GM23338 (cell line): ENCODE measurements around the gene DIO1. TPM values are rescaled to one million over a fixed set of nuclear protein-coding genes. Genes with fewer than 3 reads are reported as not detected.

Source experiments
- ATAC-seq: fragments of 200-7000 bp; cut with Tn5 transposase; 3 replicates; pipeline ENCODE4 v1.9.1; 2020
- DNase-seq: peaks from one replicate; pipeline ENCODE4 v3.0.0-alpha.2; 2015; ENCODE audit warnings: low spot score
- H2AFZ ChIP-seq: fragments of 200-600 bp; sonication (generic); 2 replicates; pipeline ENCODE4 v1.8.0; 2016; ENCODE audit warnings: antibody characterized with exemption, mild to moderate bottlenecking, moderate library complexity
- H3F3A ChIP-seq: fragments of 200-600 bp; sonication (generic); replicated peaks from 2 replicates; pipeline ENCODE4 v1.8.0; 2017; ENCODE audit warnings: antibody characterized with exemption, mixed run types, low read depth
- H3K27ac ChIP-seq: fragments of 200-600 bp; sonication (generic); 2 replicates; pipeline ENCODE4 v1.6.1; 2016; ENCODE audit warnings: low read depth
- H3K27me3 ChIP-seq: fragments of 200-600 bp; sonication (generic); 2 replicates; pipeline ENCODE4 v1.8.0; 2016; ENCODE audit warnings: mild to moderate bottlenecking, mixed run types, moderate library complexity; ENCODE audit not compliant: insufficient read depth
- H3K36me3 ChIP-seq: fragments of 200-600 bp; sonication (generic); 2 replicates; pipeline ENCODE4 v1.8.0; 2016; ENCODE audit warnings: mild to moderate bottlenecking; ENCODE audit not compliant: insufficient read depth
- H3K4me1 ChIP-seq: fragments of 200-600 bp; sonication (generic); 2 replicates; pipeline ENCODE4 v1.8.0; 2016; ENCODE audit warnings: mild to moderate bottlenecking, moderate library complexity; ENCODE audit not compliant: insufficient read depth
- H3K4me2 ChIP-seq: fragments of 200-600 bp; sonication (generic); 2 replicates; pipeline ENCODE4 v1.7.1; 2017; ENCODE audit warnings: mixed run types
- H3K4me3 ChIP-seq: fragments of 200-600 bp; sonication (generic); 2 replicates; pipeline ENCODE4 v1.6.1; 2016; ENCODE audit warnings: mixed run types
- H3K79me2 ChIP-seq: fragments of 200-600 bp; sonication (generic); replicated peaks from 2 replicates; pipeline ENCODE4 v1.8.0; 2017; ENCODE audit warnings: mild to moderate bottlenecking; ENCODE audit not compliant: insufficient read depth
- H3K9me2 ChIP-seq: fragments of 200-600 bp; sonication (generic); 2 replicates; pipeline ENCODE4 v1.8.0; 2017; ENCODE audit not compliant: insufficient read depth
- H4K20me1 ChIP-seq: fragments of 200-600 bp; sonication (generic); replicated peaks from 2 replicates; pipeline ENCODE4 v1.8.0; 2017; ENCODE audit warnings: mild to moderate bottlenecking; ENCODE audit not compliant: insufficient read depth
- H3K27ac Mint-ChIP-seq: 2 replicates; pipeline ENCODE4 v1.8.0; 2020; ENCODE audit warnings: inconsistent platforms, mild to moderate bottlenecking, moderate library complexity, mixed read lengths
- H3K27me3 Mint-ChIP-seq: 3 replicates; pipeline ENCODE4 v1.8.0; 2022; ENCODE audit warnings: low read depth, mild to moderate bottlenecking, moderate library complexity, mixed read lengths, inconsistent platforms; ENCODE audit not compliant: insufficient read depth, poor library complexity
- H3K36me3 Mint-ChIP-seq: 3 replicates; pipeline ENCODE4 v1.8.0; 2021; ENCODE audit warnings: low read depth, mild to moderate bottlenecking, inconsistent platforms, moderate library complexity, mixed read lengths
- H3K4me1 Mint-ChIP-seq: 3 replicates; pipeline ENCODE4 v1.8.0; 2020; ENCODE audit warnings: mild to moderate bottlenecking, inconsistent platforms, mixed read lengths
- H3K4me3 Mint-ChIP-seq: 3 replicates; pipeline ENCODE4 v1.8.0; 2021; ENCODE audit warnings: moderate library complexity, mild to moderate bottlenecking, inconsistent platforms, mixed read lengths
- H3K9me3 Mint-ChIP-seq: 3 replicates; pipeline ENCODE4 v1.8.0; 2020; ENCODE audit warnings: moderate library complexity, mild to moderate bottlenecking, inconsistent platforms, mixed read lengths
- CTCF ChIP-seq, 2 experiments: fragments of 200-600 bp in 1 of 2; sonication (generic) in 1 of 2; conservative IDR thresholded peaks; 2 replicates each; pipeline versions ENCODE4 v1.5.1 to v1.6.1; 2016 to 2017; ENCODE audit warnings: antibody characterized with exemption in 2 of 2, low read depth in 2 of 2, mild to moderate bottlenecking in 2 of 2, moderate library complexity in 1 of 2
- ETS1 ChIP-seq: IDR thresholded peaks from 2 replicates; pipeline ENCODE4 v1.6.1; 2016; ENCODE audit warnings: antibody characterized with exemption
- EZH2 ChIP-seq: fragments of 200-600 bp; sonication (generic); IDR thresholded peaks from one replicate; pipeline ENCODE4 v1.8.0; 2017; ENCODE audit warnings: antibody characterized with exemption, mild to moderate bottlenecking, low read depth; ENCODE audit not compliant: unreplicated experiment
- EZH2phosphoT487 ChIP-seq: fragments of 200-600 bp; sonication (generic); IDR thresholded peaks from one replicate; pipeline ENCODE4 v1.8.1; 2018; ENCODE audit warnings: antibody characterized with exemption; ENCODE audit not compliant: unreplicated experiment
- JUNB ChIP-seq: IDR thresholded peaks from one replicate; pipeline ENCODE4 v1.6.1; 2016; ENCODE audit warnings: antibody characterized with exemption; ENCODE audit not compliant: unreplicated experiment
- NANOG ChIP-seq: IDR thresholded peaks from 2 replicates; pipeline ENCODE4 v1.6.1; 2016; ENCODE audit warnings: antibody characterized with exemption, borderline replicate concordance
- STAT1 ChIP-seq: IDR thresholded peaks from one replicate; pipeline ENCODE4 v1.6.1; 2016; ENCODE audit warnings: antibody characterized with exemption; ENCODE audit not compliant: unreplicated experiment
- ZNF114 ChIP-seq: fragments of 250-450 bp; sonication (Bioruptor Pico); IDR thresholded peaks from 2 replicates; pipeline ENCODE4 v1.5.0; 2020; ENCODE audit warnings: mild to moderate bottlenecking, moderate library complexity
- ZNF331 ChIP-seq: fragments of 250-450 bp; sonication (Bioruptor Pico); IDR thresholded peaks from 2 replicates; pipeline ENCODE4 v1.5.0; 2020; ENCODE audit warnings: low read depth, mild to moderate bottlenecking, moderate library complexity
- polyA plus RNA-seq: library from polyadenylated mRNA; unstranded; fragments of >200 nt; fragmentation: Nextera tagmentation; extraction: Ambion mirVana; gene quantifications from 2 replicates; pipeline ENCODE4 v1.2.1, GENCODE V29; 2016
- total RNA-seq: library from RNA; depleted of rRNA; stranded (reverse); fragments of >200 nt; shearing (Covaris generic); gene quantifications from 2 replicates; pipeline ENCODE4 v1.2.3, GENCODE V29; 2014
- TF ChIP-seq, protein P1 (sequence below): IDR thresholded peaks from one replicate; pipeline ENCODE4 v1.6.1; 2018; ENCODE audit warnings: antibody characterized with exemption; ENCODE audit not compliant: unreplicated experiment

DIO1 gene
- total and polyA plus RNA-seq, 2 experiments from 2014 or later, result 0.27 TPM; not detected in 1

DNA sequence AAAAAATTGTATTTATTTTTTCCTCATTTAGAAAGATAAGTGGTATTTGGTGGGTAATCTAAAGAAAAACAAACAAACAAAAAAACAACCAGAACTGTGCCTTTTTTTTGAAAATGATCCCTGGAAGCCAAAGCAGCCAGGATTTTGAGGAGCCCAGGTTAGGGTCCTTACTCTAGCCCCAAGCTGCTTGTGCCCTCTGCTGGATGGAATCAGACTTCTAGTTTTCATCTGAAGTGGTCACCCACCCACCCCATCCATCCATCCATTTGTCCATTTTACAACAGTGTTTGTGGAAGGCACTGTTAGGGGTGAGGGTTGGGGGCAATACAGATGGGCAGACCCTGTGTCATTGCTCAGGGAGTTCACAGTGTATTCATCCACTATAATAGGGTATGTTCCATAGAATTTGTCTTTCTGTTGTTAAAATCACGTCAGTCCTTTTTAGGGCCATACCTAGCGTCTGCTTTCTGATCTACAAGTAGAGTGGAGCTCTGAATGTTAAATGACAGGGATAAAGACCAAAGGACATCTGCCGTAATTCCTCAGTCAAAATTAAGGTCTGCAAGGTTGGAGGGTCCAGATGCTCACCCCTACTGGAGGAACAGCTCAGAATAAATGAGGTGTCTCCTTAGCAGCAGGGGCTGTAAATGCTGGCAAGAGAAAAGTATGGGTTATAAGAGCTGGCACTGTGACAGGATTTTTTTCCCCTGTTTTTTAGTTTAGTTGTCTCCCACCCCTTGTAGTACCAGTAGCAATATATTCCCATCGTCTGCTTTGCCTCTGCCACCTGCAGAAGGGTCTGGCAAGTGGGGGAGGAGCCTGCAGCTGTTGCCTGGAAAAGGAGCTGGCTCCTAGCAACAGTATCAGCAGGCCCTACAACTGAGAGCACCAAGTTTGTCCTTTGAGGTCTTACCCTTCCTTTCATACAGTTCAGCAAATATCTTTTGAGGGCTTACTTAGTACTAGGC is 55.3 kb downstream of the DIO1 start:
- Mint-ChIP-seq H3K9me3 (no peaks in the 10 kb centered on the region), H3K4me1 (peaks cover 50% of the 10 kb centered on the region), H3K27ac (no peak overlapping the region), H3K27me3 (peaks cover 3% of the 10 kb centered on the region), H3K4me3 (no peak overlapping the region), H3K36me3 (peaks cover 27% of the 10 kb centered on the region)
- H3K4me1 ChIP-seq, result peaks cover 43% of the 10 kb centered on the region
- H2AFZ ChIP-seq, result no peak overlapping the region
- H3K27me3 ChIP-seq, result no peaks in the 10 kb centered on the region
- no peaks in the 10 kb centered on the region for H3K9me2 ChIP-seq
- H3F3A ChIP-seq, result no peaks in the 10 kb centered on the region
- TF ChIP-seq CTCF (conservative IDR thresholded peaks at IDR 0.05; ENCODE audit: low read depth in 2 of 2) (peak; percentile 78 to 88), NANOG (no peak), ETS1 (no peak)
- H4K20me1 ChIP-seq, result peaks cover 12% of the 10 kb centered on the region
- DNase-seq (peak; percentile 86), ATAC-seq (peak; percentile 18)
- H3K4me3 ChIP-seq, result no peak overlapping the region
- H3K79me2 ChIP-seq, result peaks cover 61% of the 10 kb centered on the region
- H3K4me2 ChIP-seq, result peak overlapping the region; percentile 21; the same call in 1 of the 2 replicates
- no peak overlapping the region for H3K27ac ChIP-seq
- peaks cover 8% of the 10 kb centered on the region; the same call in 1 of the 2 replicates for H3K36me3 ChIP-seq

DNA sequence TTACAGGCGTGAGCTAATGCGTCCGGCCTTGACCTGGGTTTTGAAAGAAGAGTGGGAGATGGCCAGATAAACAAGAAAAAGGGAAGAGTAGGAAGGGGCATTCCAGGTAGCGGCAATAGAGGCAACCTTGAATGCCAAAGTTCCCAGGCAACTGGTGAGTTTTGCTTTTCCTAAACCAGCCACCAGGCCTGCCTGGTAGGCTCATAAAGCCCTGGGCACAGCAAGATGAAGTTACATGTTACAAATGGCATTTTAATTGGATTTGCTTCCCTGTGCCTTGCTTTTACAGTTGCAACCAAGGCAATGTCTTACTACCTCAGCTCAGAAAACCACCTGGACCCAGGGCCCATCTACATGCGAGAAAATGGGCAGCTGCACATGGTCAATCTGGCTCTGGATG is 57.7 kb downstream of the DIO1 start:
- ATAC-seq, result no peak
- Histone ChIP-seq H4K20me1 (peaks cover 12% of the 10 kb centered on the region), H3K27me3 (no peaks in the 10 kb centered on the region), H3K4me2 (peak overlapping the region; percentile 35; the same call in 1 of the 2 replicates), H3K27ac (peak overlapping the region; percentile 55; the same call in 1 of the 2 replicates), H3K4me3 (no peak overlapping the region), H3K36me3 (peaks cover 8% of the 10 kb centered on the region; the same call in 1 of the 2 replicates), H3K79me2 (peaks cover 57% of the 10 kb centered on the region), H3K9me2 (no peaks in the 10 kb centered on the region), H3F3A (no peaks in the 10 kb centered on the region), H3K4me1 (peaks cover 41% of the 10 kb centered on the region), H2AFZ (no peak overlapping the region)
- H3K9me3 Mint-ChIP-seq, result no peaks in the 10 kb centered on the region
- no peak overlapping the region for H3K4me3 Mint-ChIP-seq
- H3K27ac Mint-ChIP-seq, result peak overlapping the region; percentile 95
- H3K36me3 Mint-ChIP-seq, result peaks cover 35% of the 10 kb centered on the region
- H3K4me1 Mint-ChIP-seq, result peaks cover 49% of the 10 kb centered on the region
- peaks cover 3% of the 10 kb centered on the region for H3K27me3 Mint-ChIP-seq
- no peak for DNase-seq
- TF ChIP-seq JUNB (no peak), ETS1 (no peak), EZH2 (no peak), STAT1 (no peak), ZNF331 (CRISPR knock-in tag) (no peak), ZNF114 (CRISPR knock-in tag) (no peak), EZH2phosphoT487 (no peak)
- TF ChIP-seq, protein P1, sequence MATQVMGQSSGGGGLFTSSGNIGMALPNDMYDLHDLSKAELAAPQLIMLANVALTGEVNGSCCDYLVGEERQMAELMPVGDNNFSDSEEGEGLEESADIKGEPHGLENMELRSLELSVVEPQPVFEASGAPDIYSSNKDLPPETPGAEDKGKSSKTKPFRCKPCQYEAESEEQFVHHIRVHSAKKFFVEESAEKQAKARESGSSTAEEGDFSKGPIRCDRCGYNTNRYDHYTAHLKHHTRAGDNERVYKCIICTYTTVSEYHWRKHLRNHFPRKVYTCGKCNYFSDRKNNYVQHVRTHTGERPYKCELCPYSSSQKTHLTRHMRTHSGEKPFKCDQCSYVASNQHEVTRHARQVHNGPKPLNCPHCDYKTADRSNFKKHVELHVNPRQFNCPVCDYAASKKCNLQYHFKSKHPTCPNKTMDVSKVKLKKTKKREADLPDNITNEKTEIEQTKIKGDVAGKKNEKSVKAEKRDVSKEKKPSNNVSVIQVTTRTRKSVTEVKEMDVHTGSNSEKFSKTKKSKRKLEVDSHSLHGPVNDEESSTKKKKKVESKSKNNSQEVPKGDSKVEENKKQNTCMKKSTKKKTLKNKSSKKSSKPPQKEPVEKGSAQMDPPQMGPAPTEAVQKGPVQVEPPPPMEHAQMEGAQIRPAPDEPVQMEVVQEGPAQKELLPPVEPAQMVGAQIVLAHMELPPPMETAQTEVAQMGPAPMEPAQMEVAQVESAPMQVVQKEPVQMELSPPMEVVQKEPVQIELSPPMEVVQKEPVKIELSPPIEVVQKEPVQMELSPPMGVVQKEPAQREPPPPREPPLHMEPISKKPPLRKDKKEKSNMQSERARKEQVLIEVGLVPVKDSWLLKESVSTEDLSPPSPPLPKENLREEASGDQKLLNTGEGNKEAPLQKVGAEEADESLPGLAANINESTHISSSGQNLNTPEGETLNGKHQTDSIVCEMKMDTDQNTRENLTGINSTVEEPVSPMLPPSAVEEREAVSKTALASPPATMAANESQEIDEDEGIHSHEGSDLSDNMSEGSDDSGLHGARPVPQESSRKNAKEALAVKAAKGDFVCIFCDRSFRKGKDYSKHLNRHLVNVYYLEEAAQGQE, result no peak
